NB4 (cell line): ENCODE results near the gene UBE2V1.

Experiments used
- CTCF ChIP-seq: IDR thresholded peaks from one replicate; pipeline ENCODE4 v1.5.1; 2012; ENCODE audit warnings: low read depth, low read length
- MYC ChIP-seq: IDR thresholded peaks from 2 replicates; pipeline ENCODE4 v1.6.1; 2011; ENCODE audit warnings: low read depth, low read length
- POLR2A ChIP-seq: IDR thresholded peaks from 2 replicates; pipeline ENCODE4 v1.6.1; 2011; ENCODE audit warnings: mild to moderate bottlenecking; ENCODE audit not compliant: insufficient read length; ENCODE audit errors: extremely low read depth
- TF ChIP-seq, protein P1 (sequence below): IDR thresholded peaks from 2 replicates; pipeline ENCODE4 v1.6.1; 2011; ENCODE audit warnings: low read depth, low read length

- TF ChIP-seq CTCF (no peak), POLR2A (no peak), MYC (no peak)
- TF ChIP-seq, protein P1, sequence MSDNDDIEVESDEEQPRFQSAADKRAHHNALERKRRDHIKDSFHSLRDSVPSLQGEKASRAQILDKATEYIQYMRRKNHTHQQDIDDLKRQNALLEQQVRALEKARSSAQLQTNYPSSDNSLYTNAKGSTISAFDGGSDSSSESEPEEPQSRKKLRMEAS = no peak
Observed at GRCh38 chr20:50130356-50130723, 17.4 kb upstream of the UBE2V1 start.
